Measurements from ENCODE around the gene ZNF141.
"Not testable (repeated sequence)": the region's sequence is repeated elsewhere in the genome, so short reads cannot be mapped to it uniquely, and the experiment has no call there.

The ZNF141 gene

GRCh38 chr4:384311-385010, 46.8 kb downstream of the ZNF141 start:
- DNase-seq (ENCODE audit: low read depth in 1 of 2, low spot score in 1 of 2), result no peak

- DNase-seq (ENCODE audit: low read depth in 1 of 2, low spot score in 1 of 2), result no peak
Measured at GRCh38 chr4:385934-386707, 48.5 kb downstream of the ZNF141 start.

- no peak for DNase-seq (ENCODE audit: low read depth in 1 of 2, low spot score in 1 of 2)
Measured at GRCh38 chr4:386708-387105, 49.1 kb downstream of the ZNF141 start.

- no peak for DNase-seq (ENCODE audit: low read depth in 1 of 2, low spot score in 1 of 2)
Measured at GRCh38 chr4:404006-404405, 66.4 kb downstream of the ZNF141 start.

- not testable (repeated sequence) for DNase-seq (ENCODE audit: low read depth in 1 of 2, low spot score in 1 of 2)
Measured at GRCh38 chr4:408321-408720, 70.7 kb downstream of the ZNF141 start.

- no peak for DNase-seq (ENCODE audit: low read depth in 1 of 2, low spot score in 1 of 2)
Measured at GRCh38 chr4:422587-422986, 85.0 kb downstream of the ZNF141 start.
